ENCODE data around the gene PITX2. TPM values are rescaled to one million over a fixed set of nuclear protein-coding genes. Genes with fewer than 3 reads are reported as not detected.

PITX2 gene
- polyA plus RNA-seq, 1 of the 3 experiments (the other 2 are of a cell fraction), result not detected

DNA sequence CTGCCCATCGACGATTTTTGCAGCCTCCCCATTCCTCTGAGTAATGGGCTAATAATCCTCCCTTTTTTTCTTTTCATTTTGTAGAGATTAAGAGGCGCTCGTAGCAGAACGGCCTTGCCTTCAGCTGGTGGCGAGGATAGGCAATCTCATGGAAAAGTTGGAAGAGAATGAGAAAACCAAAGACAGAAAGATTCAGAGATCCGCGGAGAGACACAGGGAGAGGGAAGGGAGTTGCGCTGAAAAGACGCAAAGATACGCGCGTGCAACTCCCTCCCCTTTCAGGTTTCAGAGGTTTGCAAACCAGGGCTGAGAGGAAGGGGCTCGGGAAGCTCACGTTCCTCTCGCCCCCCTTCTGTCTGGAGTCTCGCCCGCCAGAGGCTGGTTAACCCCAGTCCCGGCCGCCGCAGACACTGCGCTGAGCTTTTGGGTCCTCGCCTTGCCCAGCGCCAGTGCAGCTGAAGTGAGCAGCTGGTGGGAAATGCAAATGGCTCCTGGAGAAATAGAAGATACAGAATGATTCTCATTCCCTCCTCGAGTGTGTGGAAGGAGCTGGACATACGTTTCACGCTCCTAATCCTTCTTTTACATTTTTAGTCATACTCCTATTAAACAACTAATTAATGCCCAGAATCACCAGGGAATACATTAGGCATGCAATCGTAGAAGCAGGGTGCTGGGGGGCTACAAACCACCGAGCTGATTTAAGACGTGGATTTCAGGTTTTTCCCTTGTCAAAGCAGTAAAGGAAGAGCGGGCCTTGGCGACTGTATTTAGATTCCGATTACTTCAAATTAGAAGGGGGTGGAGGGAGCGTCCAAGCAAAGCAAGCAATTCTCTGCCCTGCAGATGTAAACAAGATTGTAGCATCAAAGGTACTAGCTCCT, 16.6 kb upstream of the PITX2 start:
- Histone ChIP-seq H3K36me3 (replicated peaks in 1 of 2; ENCODE audit: control insufficient read depth in 1 of 2, insufficient read depth in 2 of 2, low read length in 1 of 2) (no peaks in the 10 kb centered on the region), H3K9me3 (no peaks in the 10 kb centered on the region), H3K4me3 (ENCODE audit: low read depth in 2 of 2, low read length in 1 of 2) (no peak overlapping the region), H3K4me2 (no peak overlapping the region), H3K4me1 (ENCODE audit: control insufficient read depth in 1 of 2, insufficient read depth in 2 of 2, low read depth in 1 of 2, low read length in 1 of 2) (peaks cover 0 to 2% of the 10 kb centered on the region in 2 experiments; a peak in 1 of 4 replicates), H3K9ac (no peak overlapping the region), H2AFZ (ENCODE audit: low read depth) (no peak overlapping the region), H3F3A (replicated peaks; ENCODE audit: insufficient read depth) (no peaks in the 10 kb centered on the region), H3K79me2 (ENCODE audit: insufficient read depth) (no peaks in the 10 kb centered on the region), H3K27me3 (ENCODE audit: insufficient read depth) (peaks cover 84% of the 10 kb centered on the region), H4K20me1 (ENCODE audit: insufficient read depth) (no peaks in the 10 kb centered on the region), H3K9me2 (no peaks in the 10 kb centered on the region), H3K27ac (ENCODE audit: low read depth in 2 of 2, low read length in 1 of 2) (no peak overlapping the region)
- DNase-seq, result no peak
- WGBS (ENCODE audit: low lambda C conversion rate), result 6% methylated on average over 24 of the region's 34 CpGs
- CTCF ChIA-PET, result interaction anchor here (1.2 to 1.8 kb wide), 2 partner anchors 10 to 19 kb away, joined by 3 to 4 read pairs; no protein-coding TSS in a partner anchor
- POLR2A ChIA-PET, result no interaction called here
- TF ChIP-seq USF1 (IDR thresholded peaks at IDR 0.05; ENCODE audit: borderline replicate concordance, low read depth) (no peak), GABPA (IDR thresholded peaks at IDR 0.05; ENCODE audit: low read depth) (no peak), CTCF (IDR thresholded peaks at IDR 0.05) (no peak), MXI1 (IDR thresholded peaks at IDR 0.05; ENCODE audit: low read depth, low read length) (no peak), RAD21 (IDR thresholded peaks at IDR 0.05; ENCODE audit: low read length) (no peak), NFIC (IDR thresholded peaks at IDR 0.05; ENCODE audit: borderline replicate concordance) (no peak), POLR2AphosphoS5 (IDR thresholded peaks at IDR 0.05; ENCODE audit: low read depth, low read length) (no peak), PBX3 (IDR thresholded peaks at IDR 0.05) (no peak), RXRA (IDR thresholded peaks at IDR 0.05; ENCODE audit: borderline replicate concordance, low read depth) (no peak), YY1 (IDR thresholded peaks at IDR 0.05; ENCODE audit: low read depth) (no peak), JUND (IDR thresholded peaks at IDR 0.05) (no peak)
- TF ChIP-seq, protein P1, sequence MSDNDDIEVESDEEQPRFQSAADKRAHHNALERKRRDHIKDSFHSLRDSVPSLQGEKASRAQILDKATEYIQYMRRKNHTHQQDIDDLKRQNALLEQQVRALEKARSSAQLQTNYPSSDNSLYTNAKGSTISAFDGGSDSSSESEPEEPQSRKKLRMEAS (IDR thresholded peaks at IDR 0.05; ENCODE audit: low read depth), result no peak
